ENCODE data around the gene SLTM.
"Not testable (repeated sequence)": the region's sequence is repeated elsewhere in the genome, so short reads cannot be mapped to it uniquely, and the experiment has no call there.

SLTM gene

GRCh38 chr15:58873267-58873666 lies 60.2 kb downstream of the SLTM start:
- no peak for DNase-seq

- DNase-seq = no peak
These were observed 63.0 kb downstream of the SLTM start for GRCh38 chr15:58870451-58870850.

GRCh38 chr15:58867926-58868325 lies 65.6 kb downstream of the SLTM start:
- DNase-seq = no peak

GRCh38 chr15:58865425-58865880 lies 68.0 kb downstream of the SLTM start:
- DNase-seq = no peak

GRCh38 chr15:58864602-58865424 lies 68.7 kb downstream of the SLTM start:
- DNase-seq = no peak

- DNase-seq = no peak
These were observed 71.2 kb downstream of the SLTM start for GRCh38 chr15:58862326-58862725.

GRCh38 chr15:58856621-58857020 lies 76.9 kb downstream of the SLTM start:
- DNase-seq = not testable (repeated sequence)

GRCh38 chr15:58856086-58856485 lies 77.4 kb downstream of the SLTM start:
- DNase-seq = no peak

- DNase-seq = no peak
These were observed 78.9 kb downstream of the SLTM start for GRCh38 chr15:58854593-58854992.

GRCh38 chr15:58852347-58852746 lies 81.1 kb downstream of the SLTM start:
- DNase-seq = no peak

GRCh38 chr15:58851205-58851604 lies 82.3 kb downstream of the SLTM start:
- not testable (repeated sequence) for DNase-seq

- DNase-seq = no peak
These were observed 90.6 kb downstream of the SLTM start for GRCh38 chr15:58842713-58843396.

- DNase-seq = no peak
These were observed 93.4 kb downstream of the SLTM start for GRCh38 chr15:58840048-58840447.

- no peak for DNase-seq
These were observed 94.0 kb downstream of the SLTM start for GRCh38 chr15:58839485-58839884.

GRCh38 chr15:58833681-58834426 lies 99.6 kb downstream of the SLTM start:
- DNase-seq = not testable (repeated sequence)

- no peak for DNase-seq
These were observed 102.9 kb downstream of the SLTM start for GRCh38 chr15:58830556-58830955.

Data from NCI-H510A (cell line).